PC-3 (cell line): ENCODE measurements around the gene CYP26C1. TPM values are rescaled to one million over a fixed set of nuclear protein-coding genes. Genes with fewer than 3 reads are reported as not detected.

Experiments
- ATAC-seq: fragments of 200-7000 bp; cut with Tn5 transposase; 2 replicates; pipeline ENCODE4 v1.9.1; 2020; ENCODE audit warnings: mild to moderate bottlenecking, moderate library complexity
- BruUV-seq: library from RNA; stranded (reverse); fragments of 400-500 nt; replicated peaks from 2 replicates; lab custom pipeline; 2021; lab: Mats Ljungman, UMichigan
- CTCF ChIA-PET: fragments of 300-600 bp; sonication (Branson Sonifier 250); formaldehyde crosslinking; loops from one replicate; lab custom pipeline; 2022; ENCODE audit warnings: antibody characterized with exemption; lab: Charles Lee
- POLR2A ChIA-PET: fragments of 300-600 bp; sonication (Branson Sonifier 250); formaldehyde crosslinking; loops from one replicate; lab custom pipeline; 2022; ENCODE audit warnings: antibody characterized with exemption; ENCODE audit not compliant: unreplicated experiment; lab: Charles Lee
- DNase-seq: peaks from one replicate; pipeline ENCODE4 v3.0.0-alpha.2; 2015
- H2AFZ ChIP-seq: fragments of 300-600 bp; sonication (generic); 2 replicates; pipeline ENCODE4 v1.6.0; 2016; ENCODE audit warnings: antibody characterized with exemption, low read length
- H3F3A ChIP-seq: fragments of 300-600 bp; sonication (generic); one replicate; pipeline ENCODE4 v1.6.0; 2017; ENCODE audit warnings: antibody characterized with exemption, low read length, control low read depth, mild to moderate bottlenecking; ENCODE audit not compliant: unreplicated experiment
- H3K27ac ChIP-seq: fragments of 300-600 bp; sonication (generic); 2 replicates; pipeline ENCODE4 v1.5.1; 2016; ENCODE audit warnings: mild to moderate bottlenecking, low read length
- H3K27me3 ChIP-seq: fragments of 300-600 bp; sonication (generic); 2 replicates; pipeline ENCODE4 v1.6.1; 2016; ENCODE audit warnings: low read length, mixed read lengths
- H3K36me3 ChIP-seq: fragments of 300-600 bp; sonication (generic); 2 replicates; pipeline ENCODE4 v1.6.1; 2016; ENCODE audit warnings: low read depth, mixed run types, low read length, mixed read lengths
- H3K4me1 ChIP-seq: fragments of 300-600 bp; sonication (generic); 2 replicates; pipeline ENCODE4 v1.5.1; 2016; ENCODE audit warnings: low read length; ENCODE audit not compliant: insufficient read depth
- H3K4me2 ChIP-seq: fragments of 300-600 bp; sonication (generic); 2 replicates; pipeline ENCODE4 v1.6.0; 2016; ENCODE audit warnings: low read length
- H3K4me3 ChIP-seq: fragments of 300-600 bp; sonication (generic); 2 replicates; pipeline ENCODE4 v1.5.1; 2016; ENCODE audit warnings: mild to moderate bottlenecking, low read length, mixed read lengths
- H3K79me2 ChIP-seq: fragments of 300-600 bp; sonication (generic); 2 replicates; pipeline ENCODE4 v1.6.1; 2017; ENCODE audit warnings: low read length, mixed read lengths
- H3K9ac ChIP-seq: fragments of 300-600 bp; sonication (generic); 2 replicates; pipeline ENCODE4 v1.6.0; 2016; ENCODE audit warnings: mild to moderate bottlenecking, low read length
- H3K9me2 ChIP-seq: fragments of 300-600 bp; sonication (generic); replicated peaks from 2 replicates; pipeline ENCODE4 v1.6.1; 2016; ENCODE audit warnings: mixed run types, low read length, mixed read lengths
- H3K9me3 ChIP-seq: fragments of 300-600 bp; sonication (generic); 2 replicates; pipeline ENCODE4 v1.6.1; 2016; ENCODE audit warnings: low read length, mixed read lengths
- H4K20me1 ChIP-seq: fragments of 300-600 bp; sonication (generic); 2 replicates; pipeline ENCODE4 v1.6.1; 2016; ENCODE audit warnings: low read length, mixed read lengths
- EZH2 ChIP-seq: fragments of 300-600 bp; sonication (generic); IDR thresholded peaks from one replicate; pipeline ENCODE4 v1.6.1; 2017; ENCODE audit warnings: antibody characterized with exemption, mild to moderate bottlenecking, low read length; ENCODE audit not compliant: unreplicated experiment
- EZH2phosphoT487 ChIP-seq: fragments of 300-600 bp; sonication (generic); IDR thresholded peaks from 2 replicates; pipeline ENCODE4 v1.6.1; 2018; ENCODE audit warnings: mild to moderate bottlenecking, antibody characterized with exemption, low read length, borderline replicate concordance
- intact Hi-C: fragments of 100-400 bp; cut with micrococcal nuclease; formaldehyde crosslinking; loops from 2 replicates; pipeline ENCODE4 v1.9.0; 2023
- total RNA-seq: library from RNA; depleted of rRNA; stranded (reverse); fragments of >200 nt; gene quantifications from 2 replicates; pipeline ENCODE4 v1.2.3, GENCODE V29; 2014
- TF ChIP-seq, protein P1 (sequence below): fragments of 300-600 bp; sonication (generic); conservative IDR thresholded peaks from 2 replicates; pipeline ENCODE4 v1.5.1; 2017; ENCODE audit warnings: antibody characterized with exemption, low read depth, mild to moderate bottlenecking, low read length

CYP26C1 gene
- total RNA-seq, 1 experiment from 2014 or later: not detected

DNA sequence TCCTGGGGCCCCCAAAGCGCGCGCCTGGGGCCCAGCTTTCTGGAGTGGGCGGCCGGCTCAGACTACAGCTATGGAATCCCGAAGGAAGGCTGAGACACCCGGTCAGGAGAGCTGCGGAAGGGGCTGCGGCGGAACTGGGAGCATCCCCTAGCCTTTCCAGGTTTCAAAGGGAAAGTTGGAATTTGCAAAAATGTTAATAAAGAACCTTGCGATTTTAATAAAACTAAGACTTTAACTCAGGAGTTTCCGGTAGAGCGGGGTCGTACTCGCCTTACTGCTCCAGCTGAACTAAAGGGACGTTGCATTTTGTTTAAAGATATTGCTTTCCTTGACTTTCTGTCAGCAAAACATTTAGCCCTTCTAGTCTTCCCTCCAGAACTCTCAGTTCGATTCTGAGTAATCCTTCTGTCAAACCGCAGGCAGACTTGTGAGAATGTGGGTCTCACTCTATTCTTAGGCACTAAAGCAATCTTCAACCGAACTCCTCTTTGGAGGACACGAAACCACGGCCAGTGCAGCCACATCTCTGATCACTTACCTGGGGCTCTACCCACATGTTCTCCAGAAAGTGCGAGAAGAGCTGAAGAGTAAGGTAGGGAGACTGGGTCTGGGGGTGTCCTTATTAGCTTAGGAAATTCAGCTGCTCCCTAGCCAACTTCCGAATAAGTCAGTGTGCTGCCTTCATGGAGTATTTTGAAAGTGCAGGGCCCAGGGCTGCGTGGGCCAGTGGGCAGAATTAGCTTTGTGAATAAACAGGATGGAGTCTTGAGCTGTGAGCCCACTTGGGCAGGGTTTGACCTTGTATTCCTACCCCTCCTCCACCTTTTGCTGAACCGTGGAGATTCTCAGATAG lies 15.0 kb downstream of the CYP26C1 start:
- Histone ChIP-seq H3K9me3 (no peaks in the 10 kb centered on the region), H3K9me2 (no peaks in the 10 kb centered on the region), H3K79me2 (no peaks in the 10 kb centered on the region), H3K4me3 (no peak overlapping the region), H3K27me3 (peaks cover 16% of the 10 kb centered on the region), H3K4me2 (no peak overlapping the region), H3K27ac (no peak overlapping the region), H3K4me1 (peaks cover 11% of the 10 kb centered on the region; the same call in 1 of the 2 replicates), H2AFZ (no peak overlapping the region), H3K36me3 (no peaks in the 10 kb centered on the region), H3F3A (no peaks in the 10 kb centered on the region), H3K9ac (no peak overlapping the region), H4K20me1 (no peaks in the 10 kb centered on the region)
- DNase-seq (no peak), ATAC-seq (no peak)
- intact Hi-C loops: no loop called here
- POLR2A ChIA-PET: no interaction called here
- TF ChIP-seq EZH2 (no peak), EZH2phosphoT487 (no peak)
- TF ChIP-seq, protein P1, sequence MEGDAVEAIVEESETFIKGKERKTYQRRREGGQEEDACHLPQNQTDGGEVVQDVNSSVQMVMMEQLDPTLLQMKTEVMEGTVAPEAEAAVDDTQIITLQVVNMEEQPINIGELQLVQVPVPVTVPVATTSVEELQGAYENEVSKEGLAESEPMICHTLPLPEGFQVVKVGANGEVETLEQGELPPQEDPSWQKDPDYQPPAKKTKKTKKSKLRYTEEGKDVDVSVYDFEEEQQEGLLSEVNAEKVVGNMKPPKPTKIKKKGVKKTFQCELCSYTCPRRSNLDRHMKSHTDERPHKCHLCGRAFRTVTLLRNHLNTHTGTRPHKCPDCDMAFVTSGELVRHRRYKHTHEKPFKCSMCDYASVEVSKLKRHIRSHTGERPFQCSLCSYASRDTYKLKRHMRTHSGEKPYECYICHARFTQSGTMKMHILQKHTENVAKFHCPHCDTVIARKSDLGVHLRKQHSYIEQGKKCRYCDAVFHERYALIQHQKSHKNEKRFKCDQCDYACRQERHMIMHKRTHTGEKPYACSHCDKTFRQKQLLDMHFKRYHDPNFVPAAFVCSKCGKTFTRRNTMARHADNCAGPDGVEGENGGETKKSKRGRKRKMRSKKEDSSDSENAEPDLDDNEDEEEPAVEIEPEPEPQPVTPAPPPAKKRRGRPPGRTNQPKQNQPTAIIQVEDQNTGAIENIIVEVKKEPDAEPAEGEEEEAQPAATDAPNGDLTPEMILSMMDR: no peak
- CTCF ChIA-PET: no interaction called here
- no TSS peak for BruUV-seq

DNA sequence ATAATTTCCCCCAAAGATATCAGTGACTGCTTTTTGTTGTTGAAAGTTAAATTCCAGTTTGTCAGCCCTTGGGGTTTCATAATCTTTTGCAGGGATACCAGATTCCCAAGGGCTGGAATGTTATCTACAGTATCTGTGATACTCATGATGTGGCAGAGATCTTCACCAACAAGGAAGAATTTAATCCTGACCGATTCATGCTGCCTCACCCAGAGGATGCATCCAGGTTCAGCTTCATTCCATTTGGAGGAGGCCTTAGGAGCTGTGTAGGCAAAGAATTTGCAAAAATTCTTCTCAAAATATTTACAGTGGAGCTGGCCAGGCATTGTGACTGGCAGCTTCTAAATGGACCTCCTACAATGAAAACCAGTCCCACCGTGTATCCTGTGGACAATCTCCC lies 16.3 kb downstream of the CYP26C1 start:
- H3K9me3 ChIP-seq: no peaks in the 10 kb centered on the region
- no peak for DNase-seq
- no TSS peak for BruUV-seq
- intact Hi-C loops: no loop called here
- no peak overlapping the region for H2AFZ ChIP-seq
- H3K9ac ChIP-seq: no peak overlapping the region
- ATAC-seq: no peak
- H3K4me1 ChIP-seq: peaks cover 11% of the 10 kb centered on the region; the same call in 1 of the 2 replicates
- no peak overlapping the region for H3K4me2 ChIP-seq
- H3K9me2 ChIP-seq: no peaks in the 10 kb centered on the region
- H4K20me1 ChIP-seq: no peaks in the 10 kb centered on the region
- H3F3A ChIP-seq: no peaks in the 10 kb centered on the region
- H3K27me3 ChIP-seq: peaks cover 16% of the 10 kb centered on the region
- no peaks in the 10 kb centered on the region for H3K36me3 ChIP-seq
- POLR2A ChIA-PET: no interaction called here
- TF ChIP-seq, protein P1: no peak
- no peak for TF ChIP-seq EZH2
- no peak for TF ChIP-seq EZH2phosphoT487
- no peak overlapping the region for H3K4me3 ChIP-seq
- no peaks in the 10 kb centered on the region for H3K79me2 ChIP-seq
- CTCF ChIA-PET: no interaction called here
- H3K27ac ChIP-seq: no peak overlapping the region

DNA sequence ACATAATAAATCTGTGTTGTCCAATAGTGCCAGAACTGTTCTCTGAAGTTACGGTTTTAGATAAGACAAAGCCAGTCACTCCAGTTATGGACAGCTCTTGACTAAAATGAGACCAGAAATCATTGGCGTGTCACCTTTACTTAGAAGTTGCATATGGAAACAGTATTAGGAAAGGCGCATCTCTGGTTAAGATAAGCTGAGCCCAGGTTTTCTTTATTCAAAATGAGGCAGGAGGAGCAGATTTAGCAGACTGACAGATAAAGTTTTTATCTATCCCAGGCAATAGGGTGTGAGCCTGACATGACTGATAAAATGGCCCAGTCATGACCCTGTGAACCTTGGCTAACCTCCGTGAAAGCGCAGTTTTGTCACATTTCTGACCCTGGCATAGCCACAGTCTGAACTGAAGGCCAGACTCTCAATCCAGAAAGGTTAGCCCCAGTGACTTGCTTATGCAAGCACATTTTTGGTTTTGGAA lies 17.3 kb downstream of the CYP26C1 start:
- intact Hi-C loops: no loop called here
- ChIA-PET CTCF (interaction anchor here (0.6 kb wide), 1 partner anchor 43 kb away, joined by 4 read pairs; no protein-coding TSS in a partner anchor), POLR2A (no interaction called here)
- Histone ChIP-seq H3K4me3 (no peak overlapping the region), H3F3A (no peaks in the 10 kb centered on the region), H3K9me2 (no peaks in the 10 kb centered on the region), H3K4me2 (no peak overlapping the region), H2AFZ (no peak overlapping the region), H3K9me3 (no peaks in the 10 kb centered on the region), H3K27me3 (peaks cover 11% of the 10 kb centered on the region), H3K36me3 (no peaks in the 10 kb centered on the region), H3K27ac (no peak overlapping the region), H3K9ac (no peak overlapping the region), H3K4me1 (peaks cover 7% of the 10 kb centered on the region; the same call in 1 of the 2 replicates), H4K20me1 (no peaks in the 10 kb centered on the region), H3K79me2 (no peaks in the 10 kb centered on the region)
- BruUV-seq: no TSS peak
- TF ChIP-seq, protein P1: no peak
- TF ChIP-seq EZH2 (no peak), EZH2phosphoT487 (no peak)
- DNase-seq (no peak), ATAC-seq (no peak)
